HT-29 (cell line): ENCODE measurements around the gene CEPT1. TPM values are rescaled to one million over a fixed set of nuclear protein-coding genes. Genes with fewer than 3 reads are reported as not detected.

Experiments
- DNase-seq: peaks from one replicate; pipeline ENCODE4 v3.0.0-alpha.2; 2015; ENCODE audit warnings: low spot score
- small RNA-seq: library from RNA; depleted of rRNA; stranded (forward); fragments of <200 nt; gene quantifications from one replicate; pipeline ENCODE3, GENCODE V24; 2014
- total RNA-seq: library from RNA; depleted of rRNA; stranded (reverse); fragments of >200 nt; shearing (Covaris generic); gene quantifications from 2 replicates; pipeline ENCODE4 v1.2.3, GENCODE V29; 2014; rRNA removed

The CEPT1 gene
- total RNA-seq, 1 experiment from 2014 or later: 14.9 TPM

DNA sequence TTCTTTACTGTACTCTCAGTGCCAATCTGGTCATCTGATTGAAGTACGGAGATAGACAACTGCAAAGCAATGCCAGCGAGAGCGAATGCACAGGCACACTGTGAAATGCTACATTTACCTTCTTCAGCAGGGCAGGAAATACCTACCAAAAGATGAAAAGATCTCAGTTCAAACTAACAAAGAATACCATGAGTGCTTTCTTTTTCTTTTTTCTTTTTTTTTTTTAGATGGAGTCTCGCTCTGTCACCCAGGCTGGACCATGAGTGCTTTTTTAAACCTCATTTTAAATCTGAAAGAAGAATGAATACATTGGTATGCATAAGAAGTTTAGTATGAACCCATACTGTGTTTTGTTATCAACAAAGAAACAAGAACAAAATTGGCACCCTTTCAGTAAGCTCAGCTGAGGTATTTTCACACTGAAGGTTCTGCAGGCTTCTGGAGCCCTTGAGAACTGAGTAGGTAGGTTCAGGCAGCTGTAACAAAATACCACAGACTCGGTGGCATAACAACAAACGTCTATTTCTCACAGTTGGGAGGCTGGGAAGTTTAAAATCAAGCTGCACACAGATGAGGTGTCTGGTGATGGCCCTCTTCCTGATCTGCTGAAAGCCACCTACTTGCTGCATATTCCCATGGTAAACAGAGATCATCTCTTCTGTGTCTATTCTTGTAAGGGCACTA is 85.8 kb downstream of the CEPT1 start:
- no peak for DNase-seq

DNA sequence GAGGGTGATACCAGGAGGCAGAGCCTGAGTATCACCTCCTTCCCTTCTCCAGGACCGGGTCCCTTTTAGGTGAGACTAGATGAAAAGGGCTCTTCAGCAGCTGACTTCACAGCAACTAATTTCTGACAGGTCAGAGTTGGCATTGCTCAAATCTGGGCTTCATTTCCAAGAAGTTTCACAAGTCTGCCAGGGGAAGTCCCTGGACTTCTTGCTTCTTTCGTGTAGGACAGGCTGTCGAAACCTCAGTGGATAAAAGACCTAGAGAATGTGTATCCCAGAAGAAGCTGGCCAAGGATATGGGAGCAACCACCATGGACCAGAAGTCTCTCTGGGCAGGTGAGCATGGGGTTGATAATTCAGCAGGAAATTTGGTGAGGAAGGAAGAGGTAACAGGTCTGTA is 87.4 kb downstream of the CEPT1 start, which contains the start of gene CHI3L2:
TSS of gene CHI3L2 (plus strand) at position 280 of the 400 bp plus-strand sequence. CDS start at position 297, 17 bp downstream.
- no peak for DNase-seq

DNA sequence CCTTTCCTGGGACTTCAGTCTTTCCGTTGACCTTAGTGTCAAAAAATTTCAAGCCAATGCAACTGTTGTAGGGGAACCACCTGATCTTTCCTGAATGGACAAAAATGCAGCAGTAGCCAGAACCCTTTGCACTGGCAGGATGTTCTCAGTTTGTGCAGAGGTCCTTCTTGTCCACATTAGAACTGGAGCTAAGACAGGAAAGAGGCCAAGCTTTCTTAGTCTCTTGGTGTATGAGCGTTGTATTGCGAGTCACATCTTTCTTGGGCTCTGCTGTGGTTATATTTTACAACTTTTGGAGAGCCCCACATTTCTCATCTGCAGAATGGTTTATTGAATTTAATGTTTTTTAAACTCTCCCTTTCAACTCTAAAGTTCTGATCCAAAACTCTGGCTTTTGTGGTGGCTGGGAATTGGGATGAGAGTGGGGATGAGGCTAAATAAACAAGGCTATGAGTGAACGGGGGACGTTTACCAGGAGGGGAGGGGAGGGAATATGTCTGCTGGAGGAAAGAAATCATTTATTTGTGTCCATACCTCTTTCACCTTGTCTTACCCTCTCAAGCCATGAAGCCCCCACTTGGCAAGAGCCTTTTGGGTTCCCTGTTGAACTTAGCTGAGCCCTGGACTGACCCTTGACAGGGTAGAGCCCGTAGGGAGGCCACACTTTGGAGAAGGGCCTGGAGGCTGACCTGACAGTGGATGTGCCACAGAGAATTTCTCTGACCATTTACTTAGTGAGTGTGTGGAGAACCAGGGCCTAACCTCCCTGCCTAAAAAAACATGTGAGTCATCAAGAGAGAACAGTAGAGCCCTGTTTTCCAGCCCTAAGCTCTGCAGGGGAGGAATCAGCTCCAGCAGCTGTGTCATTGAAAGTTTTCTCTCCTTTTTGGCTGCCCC is 88.1 kb downstream of the CEPT1 start:
- peak; percentile 48 for DNase-seq

DNA sequence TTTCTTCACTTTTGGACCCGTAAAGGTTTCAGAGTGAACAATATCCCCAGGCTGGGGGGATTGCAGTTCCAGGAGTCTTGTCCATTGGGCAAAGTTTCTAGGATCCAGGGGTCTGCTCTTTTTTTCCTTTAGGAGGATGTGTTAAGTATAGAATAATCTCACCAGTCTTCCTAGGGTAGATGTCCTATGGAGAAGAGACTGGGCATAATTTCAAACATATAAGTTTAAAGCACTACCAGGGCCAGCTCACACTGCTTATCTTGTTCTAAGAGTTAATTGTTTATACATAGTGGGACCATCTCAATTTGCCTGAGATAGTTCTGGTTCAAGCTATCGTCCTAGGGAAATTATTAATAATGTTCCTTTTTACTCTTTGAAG is 88.7 kb downstream of the CEPT1 start:
- DNase-seq: no peak

DNA sequence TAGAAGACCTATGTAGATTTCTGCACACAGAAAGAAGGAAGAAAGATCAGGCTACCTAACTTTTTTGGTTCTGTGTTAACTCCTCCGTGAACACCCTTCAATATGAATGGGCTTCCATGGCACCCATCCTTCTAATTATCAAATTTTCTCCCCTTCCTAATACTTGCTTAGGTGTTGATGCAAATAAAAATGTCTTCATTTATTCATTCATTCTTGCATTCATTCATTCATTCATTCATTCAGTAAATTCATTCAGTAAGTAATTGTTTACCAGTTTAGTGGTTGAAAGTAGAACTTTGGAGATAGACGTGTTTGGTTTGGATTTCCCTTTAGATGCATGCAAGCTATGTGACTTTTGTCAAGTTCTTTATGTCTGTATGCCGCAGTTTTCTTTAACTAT is 92.1 kb downstream of the CEPT1 start:
- DNase-seq: no peak

DNA sequence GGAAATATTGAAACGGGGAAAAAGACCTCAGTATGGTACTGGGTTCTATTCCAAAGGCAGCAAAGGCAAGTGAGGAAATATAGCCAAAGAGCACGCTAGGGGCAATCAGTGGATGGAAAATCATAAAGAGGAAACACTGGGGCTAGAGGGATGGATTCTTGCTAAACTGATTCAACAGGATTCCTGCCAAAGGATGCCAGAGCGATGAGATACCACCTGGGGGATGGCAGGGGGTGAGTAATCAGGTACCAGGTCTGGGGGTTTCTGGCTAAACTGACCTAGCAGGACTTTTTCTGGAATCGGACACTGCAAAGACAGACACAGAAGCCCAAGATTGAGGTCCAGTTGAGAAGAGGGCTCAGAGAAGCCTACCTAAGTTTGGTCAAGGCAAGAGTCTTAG is 94.2 kb downstream of the CEPT1 start:
- no peak for DNase-seq

Small RNAs within 50 kb of the gene (small RNA-seq; reads per million reads assigned to genes)
- gene AL355816.1: not detected

Other genes starting within 250 kb of the CEPT1 start
- 1.9 and 3.9 TPM in 2 replicates for gene LRIF1, start 176.3 kb upstream of the CEPT1 start, total RNA-seq
- 35.6 and 37.9 TPM in 2 replicates for gene DRAM2, start 130 bp upstream of the CEPT1 start, total RNA-seq
- gene DENND2D, start 60.4 kb downstream of the CEPT1 start, total RNA-seq: 81.0 and 82.1 TPM in 2 replicates
- 0.16 TPM in 1 of 2 replicates, not detected in the other for gene CHI3L2, start 87.5 kb downstream of the CEPT1 start, total RNA-seq
- not detected in 2 replicates for gene CHIA, start 150.6 kb downstream of the CEPT1 start, total RNA-seq